Activated B cell treated with CpG ODN at 0.5 μM for 24 hours (primary cell): Measurements from ENCODE around the gene AP1M1. TPM values are rescaled to one million over a fixed set of nuclear protein-coding genes. Genes with fewer than 3 reads are reported as not detected.

Source experiments
- ATAC-seq: fragments of 200-7000 bp; cut with Tn5 transposase; one replicate; pipeline ENCODE4 v1.10.0; 2021; ENCODE audit warnings: low read depth, mild to moderate bottlenecking, moderate library complexity
- CTCF ChIA-PET: fragments of 350-600 bp; sonication (Branson Sonifier 250); formaldehyde crosslinking; loops from one replicate; lab custom pipeline; 2021; ENCODE audit warnings: antibody characterized with exemption; lab: Charles Lee
- POLR2A ChIA-PET: fragments of 350-600 bp; sonication (Branson Sonifier 250); formaldehyde crosslinking; loops from one replicate; lab custom pipeline; 2021; ENCODE audit warnings: antibody characterized with exemption; lab: Charles Lee
- DNase-seq: peaks from one replicate; pipeline ENCODE4 v3.0.0; 2022
- H3K27ac Mint-ChIP-seq: one replicate; pipeline ENCODE4 v1.8.0; 2020; ENCODE audit warnings: mixed read lengths
- H3K27me3 Mint-ChIP-seq: one replicate; pipeline ENCODE4 v1.8.0; 2021; ENCODE audit warnings: mixed read lengths
- H3K36me3 Mint-ChIP-seq: one replicate; pipeline ENCODE4 v1.8.0; 2021; ENCODE audit warnings: low read depth, mixed read lengths
- H3K4me1 Mint-ChIP-seq: one replicate; pipeline ENCODE4 v1.8.0; 2021; ENCODE audit warnings: mixed read lengths
- H3K4me3 Mint-ChIP-seq: one replicate; pipeline ENCODE4 v1.8.0; 2020; ENCODE audit warnings: mild to moderate bottlenecking, mixed read lengths
- H3K9me3 Mint-ChIP-seq: one replicate; pipeline ENCODE4 v1.8.0; 2020; ENCODE audit warnings: mixed read lengths
- CTCF ChIP-seq: fragments of 200-600 bp; IDR thresholded peaks from one replicate; pipeline ENCODE4 v1.8.0; 2022; ENCODE audit warnings: antibody characterized with exemption, mild to moderate bottlenecking
- intact Hi-C: fragments of 100-400 bp; cut with micrococcal nuclease; formaldehyde crosslinking; loops from one replicate; pipeline ENCODE4 v1.15.1; 2024
- total RNA-seq: library from RNA; stranded (reverse); gene quantifications from 2 replicates; pipeline ENCODE4 v1.2.3, GENCODE V29; 2022

Gene AP1M1
- total RNA-seq, 1 donor from 2014 or later, result 87.5 TPM

GRCh38 chr19:16155128-16155527 lies 42.6 kb upstream of the AP1M1 start:
- DNase-seq (no peak), ATAC-seq (no peak)
- CTCF ChIA-PET, result no interaction called here
- POLR2A ChIA-PET, result interaction anchor here (0.6 to 10.3 kb wide), 5 partner anchors 12 to 1642 kb away, joined by 4 to 154 read pairs (median 9); partner anchors contain the start of gene HSH2D
- TF ChIP-seq CTCF, result no peak
- H3K27ac Mint-ChIP-seq, result peak overlapping the region; percentile 70
- no peaks in the 10 kb centered on the region for H3K27me3 Mint-ChIP-seq
- peaks cover 79% of the 10 kb centered on the region for H3K36me3 Mint-ChIP-seq
- peaks cover 45% of the 10 kb centered on the region for H3K4me1 Mint-ChIP-seq
- peak overlapping the region; percentile 12 for H3K4me3 Mint-ChIP-seq
- intact Hi-C loops, result no loop called here
- no peaks in the 10 kb centered on the region for H3K9me3 Mint-ChIP-seq

- ChIA-PET POLR2A (interaction anchor here (0.6 to 10.3 kb wide), 8 partner anchors 8 to 86 kb away, joined by 3 to 154 read pairs (median 8); partner anchors contain the start of genes HSH2D and RAB8A), CTCF (no interaction called here)
- Mint-ChIP-seq H3K27ac (peak overlapping the region; percentile 20), H3K27me3 (no peaks in the 10 kb centered on the region), H3K9me3 (no peaks in the 10 kb centered on the region), H3K36me3 (peaks cover 64% of the 10 kb centered on the region), H3K4me1 (peaks cover 45% of the 10 kb centered on the region), H3K4me3 (no peak overlapping the region)
- intact Hi-C loops, result no loop called here
- ATAC-seq (no peak), DNase-seq (no peak)
- TF ChIP-seq CTCF, result no peak
Measured at GRCh38 chr19:16156904-16157303, 40.8 kb upstream of the AP1M1 start.

GRCh38 chr19:16157601-16158000 lies 40.1 kb upstream of the AP1M1 start:
- Mint-ChIP-seq H3K4me1 (peaks cover 43% of the 10 kb centered on the region), H3K27ac (peak overlapping the region; percentile 18), H3K27me3 (no peaks in the 10 kb centered on the region), H3K9me3 (no peaks in the 10 kb centered on the region), H3K36me3 (peaks cover 60% of the 10 kb centered on the region), H3K4me3 (no peak overlapping the region)
- POLR2A ChIA-PET, result interaction anchor here (0.7 to 10.3 kb wide), 8 partner anchors 8 to 87 kb away, joined by 3 to 154 read pairs (median 8); partner anchors contain the start of genes HSH2D and RAB8A
- ATAC-seq (no peak), DNase-seq (no peak)
- CTCF ChIA-PET, result interaction anchor here (0.5 kb wide), 1 partner anchor 27 kb away, joined by 3 read pairs; no protein-coding TSS in a partner anchor
- no peak for TF ChIP-seq CTCF
- intact Hi-C loops, result no loop called here

- Mint-ChIP-seq H3K4me1 (peaks cover 23% of the 10 kb centered on the region), H3K9me3 (no peaks in the 10 kb centered on the region), H3K27ac (peak overlapping the region; percentile 63), H3K27me3 (no peaks in the 10 kb centered on the region), H3K4me3 (no peak overlapping the region), H3K36me3 (peaks cover 40% of the 10 kb centered on the region)
- DNase-seq, result no peak
- ChIA-PET POLR2A (interaction anchor here (0.6 to 10.3 kb wide), 8 partner anchors 10 to 243 kb away, joined by 3 to 154 read pairs (median 4); partner anchors contain the start of genes HSH2D and RAB8A), CTCF (no interaction called here)
- ATAC-seq, result no peak
- TF ChIP-seq CTCF, result no peak
- intact Hi-C loops, result loop anchor here (2.0 kb wide), 1 partner anchor 19 kb away; no protein-coding TSS in a partner anchor
Measured at GRCh38 chr19:16159655-16160054, 38.1 kb upstream of the AP1M1 start.

- Mint-ChIP-seq H3K27me3 (no peaks in the 10 kb centered on the region), H3K4me3 (no peak overlapping the region), H3K36me3 (peaks cover 31% of the 10 kb centered on the region), H3K4me1 (peaks cover 15% of the 10 kb centered on the region), H3K9me3 (no peaks in the 10 kb centered on the region), H3K27ac (peak overlapping the region; percentile 53)
- ATAC-seq, result peak; percentile 13
- DNase-seq, result no peak
- no peak for TF ChIP-seq CTCF
- intact Hi-C loops, result loop anchor here (2.0 kb wide), 1 partner anchor 20 kb away; no protein-coding TSS in a partner anchor
- POLR2A ChIA-PET, result interaction anchor here (0.6 to 10.3 kb wide), 4 partner anchors 11 to 200 kb away, joined by 4 to 154 read pairs (median 16); partner anchors contain the start of genes HSH2D and RAB8A
- CTCF ChIA-PET, result no interaction called here
Measured at GRCh38 chr19:16160445-16160942, 37.2 kb upstream of the AP1M1 start.
